T-helper 2 cell treated with Interferon-gamma antibody and Interleukin-4, amounts not matched to agents 100 ng/mL and 5 ng/mL, for 36 hours (primary cell): ENCODE data around the gene FGGY. TPM values are rescaled to one million over a fixed set of nuclear protein-coding genes. Genes with fewer than 3 reads are reported as not detected.
"Not testable (repeated sequence)": the region's sequence is repeated elsewhere in the genome, so short reads cannot be mapped to it uniquely, and the experiment has no call there.

ENCODE experiments used
- intact Hi-C: fragments of 100-400 bp; cut with micrococcal nuclease; formaldehyde crosslinking; loops from one replicate; pipeline ENCODE4 v1.15.1; 2023
- total RNA-seq: library from RNA; stranded (reverse); gene quantifications from 2 replicates; pipeline ENCODE4 v1.2.3, GENCODE V29; 2022

Gene FGGY
- total RNA-seq, 1 donor from 2014 or later = 10.7 TPM

DNA sequence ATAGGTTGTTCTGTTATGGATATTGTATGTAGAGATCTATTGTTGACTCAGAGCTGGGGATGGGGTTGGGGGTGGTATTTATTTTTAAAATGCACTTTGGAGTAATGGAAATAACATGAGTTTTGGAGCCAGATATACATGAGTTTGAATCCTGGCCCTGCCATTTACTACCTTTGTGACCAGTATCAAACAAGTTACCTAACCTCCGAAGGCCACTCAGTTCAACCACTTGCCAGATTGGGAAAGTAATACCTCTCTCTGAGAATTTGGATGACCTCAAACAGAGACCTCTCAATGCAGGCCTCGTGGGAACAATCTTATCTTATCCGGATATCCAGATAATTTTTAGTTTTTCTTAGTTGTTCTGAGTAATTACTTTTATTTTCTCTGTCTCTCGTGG is 181.0 kb downstream of the FGGY start:
- intact Hi-C loops = no loop called here

DNA sequence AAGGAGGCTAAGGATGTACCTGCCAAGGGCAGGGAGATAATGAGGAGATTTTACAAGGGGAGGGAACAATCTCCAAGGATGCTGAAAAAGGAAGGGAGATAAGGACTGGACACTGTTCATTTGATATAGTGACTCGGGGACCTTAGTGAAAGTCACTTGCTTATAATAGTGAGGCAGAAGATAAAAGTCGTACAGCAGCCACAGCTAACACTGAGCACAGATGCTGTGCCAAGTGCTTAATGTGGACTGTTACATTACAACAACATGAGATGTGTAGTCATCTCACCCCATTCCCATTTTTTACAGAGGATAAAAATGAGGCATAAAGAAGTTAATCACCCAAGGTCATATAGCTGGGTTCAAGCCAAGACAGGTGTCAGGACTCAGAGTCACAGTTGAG is 181.9 kb downstream of the FGGY start:
- intact Hi-C loops = no loop called here

DNA sequence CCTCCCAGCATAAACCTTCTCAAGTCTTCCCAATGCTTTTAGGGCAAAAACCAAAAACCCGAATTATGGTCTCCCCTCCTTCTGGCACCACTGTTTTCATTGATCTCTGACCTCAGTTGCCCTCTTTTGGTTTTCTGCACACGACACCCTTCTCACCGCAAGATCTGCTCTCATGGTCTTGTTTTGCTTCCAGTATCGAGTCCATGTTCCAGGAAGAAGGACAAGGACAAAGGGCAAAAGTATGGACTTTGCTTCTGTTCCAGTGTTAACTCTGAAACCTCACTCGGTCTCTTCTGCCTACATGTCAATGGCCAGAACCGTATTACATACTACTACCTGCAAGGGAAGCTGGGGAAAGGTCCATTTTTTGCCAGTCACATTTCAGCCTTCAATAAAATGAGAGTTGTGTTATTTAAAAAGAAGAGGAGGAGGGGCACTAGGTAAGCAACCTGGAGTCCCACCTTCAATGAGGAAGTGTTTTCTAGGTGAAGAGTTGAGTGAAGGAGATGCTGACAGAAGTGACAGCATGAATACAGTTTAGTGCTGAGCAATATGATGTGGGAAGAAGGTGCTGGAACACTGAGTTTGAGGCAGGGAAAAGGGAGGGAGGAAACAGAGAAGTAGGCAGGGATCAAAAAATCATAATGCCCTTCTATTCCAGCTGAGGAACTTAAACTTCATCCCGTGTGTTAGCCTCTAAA is 183.4 kb downstream of the FGGY start:
- intact Hi-C loops = no loop called here

DNA sequence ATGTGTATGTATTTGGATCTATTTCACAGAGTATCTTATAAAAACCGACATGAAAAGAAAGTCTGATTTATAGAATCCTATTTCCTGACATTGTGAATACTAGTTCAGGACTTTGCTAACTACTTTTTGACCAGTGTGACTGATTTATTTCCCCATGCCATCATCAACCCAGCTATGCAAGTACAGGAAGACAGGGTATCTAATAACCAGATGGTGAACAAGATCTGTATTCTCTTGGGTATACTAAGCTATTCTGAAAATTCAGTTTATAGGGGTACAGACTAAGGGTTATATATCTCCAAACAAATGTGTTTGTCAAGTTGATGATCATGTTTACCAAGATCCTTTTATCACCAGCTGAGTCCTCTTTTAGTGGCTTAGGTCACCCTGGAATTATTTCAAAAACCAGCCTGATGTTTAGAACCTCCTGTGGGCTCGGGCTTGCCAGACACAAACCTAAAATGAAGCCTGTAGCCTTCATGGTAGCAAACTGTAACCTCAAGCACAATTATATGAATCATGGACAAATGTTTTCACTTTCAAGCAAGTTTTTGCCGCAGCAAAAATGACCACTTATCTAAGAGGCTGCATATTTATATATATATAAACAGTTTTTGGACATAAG is 185.1 kb downstream of the FGGY start:
- intact Hi-C loops = no loop called here

DNA sequence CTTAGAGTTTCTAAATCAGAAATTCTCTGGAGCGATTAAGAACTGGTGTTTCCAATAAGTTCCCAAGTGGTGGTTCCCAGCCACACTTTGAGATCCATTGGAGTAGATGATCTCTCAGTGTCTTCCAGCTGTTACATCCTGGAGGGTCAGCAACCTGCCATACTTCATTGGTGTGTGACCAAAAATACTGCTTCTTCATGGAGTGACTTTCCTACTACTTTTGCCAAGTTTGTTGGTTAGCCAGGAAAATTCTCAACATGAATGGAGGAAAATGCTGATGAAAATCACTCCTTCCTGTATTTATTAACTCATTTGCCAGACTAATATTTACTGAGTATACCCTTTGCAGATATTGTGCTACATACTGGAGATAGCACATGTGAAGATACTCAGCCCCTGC is 186.1 kb downstream of the FGGY start:
- intact Hi-C loops = no loop called here

DNA sequence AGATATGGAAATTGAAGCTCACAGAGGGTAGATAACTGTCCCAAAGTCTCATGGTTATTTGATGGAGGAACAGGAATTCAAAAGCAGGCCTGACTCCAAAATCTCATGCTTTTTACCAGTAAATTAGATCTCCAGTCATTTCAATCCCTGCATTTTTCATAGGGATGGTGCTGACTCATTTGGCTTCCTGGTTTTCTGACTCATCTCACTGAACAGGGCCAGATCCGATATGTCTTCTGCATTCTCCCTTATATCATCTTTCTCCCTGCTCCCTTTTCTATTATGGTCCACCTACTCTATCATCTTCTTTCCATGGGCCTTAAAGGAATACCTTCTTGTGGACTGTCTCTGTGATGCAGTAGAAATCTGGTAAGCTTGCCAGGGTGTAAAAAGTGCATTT is 187.2 kb downstream of the FGGY start:
- intact Hi-C loops = no loop called here

DNA sequence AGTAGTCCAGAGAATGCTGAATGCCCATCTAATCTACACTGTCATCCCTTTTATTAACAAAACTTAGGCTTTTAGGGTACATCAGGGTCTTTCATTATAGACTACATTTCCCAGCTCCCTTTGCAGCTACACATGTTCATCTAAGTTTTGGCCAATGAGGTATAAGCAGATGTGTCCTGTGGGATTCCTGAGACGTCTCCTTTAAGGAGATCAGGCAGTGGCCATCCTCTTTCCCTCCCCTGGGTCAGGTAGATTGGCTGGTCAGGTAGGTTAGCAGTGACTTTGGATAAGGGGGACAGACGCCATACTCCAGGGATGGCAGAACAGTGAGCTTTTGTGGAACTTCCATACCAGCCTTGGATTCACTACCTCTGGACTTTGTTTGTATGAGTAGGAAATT is 188.3 kb downstream of the FGGY start:
- intact Hi-C loops = no loop called here

DNA sequence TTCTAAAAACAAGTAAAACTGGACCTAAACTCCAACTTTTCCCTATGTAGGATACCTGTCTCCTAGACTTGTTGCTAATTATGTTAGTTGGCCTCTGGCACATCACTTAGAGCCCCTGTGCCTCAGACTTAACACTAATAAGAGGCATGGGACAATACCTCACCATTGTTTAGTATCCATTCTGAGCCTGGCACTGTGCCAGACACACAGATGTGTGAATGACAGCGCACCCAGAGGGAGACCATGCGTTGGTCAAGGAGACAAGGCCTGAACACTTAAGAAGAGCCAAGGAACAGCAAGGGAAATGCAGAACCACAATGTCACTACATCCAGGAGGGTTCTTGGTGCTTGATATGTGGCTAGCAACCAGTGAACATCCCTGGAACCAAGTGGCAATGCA is 189.1 kb downstream of the FGGY start:
- intact Hi-C loops = no loop called here

DNA sequence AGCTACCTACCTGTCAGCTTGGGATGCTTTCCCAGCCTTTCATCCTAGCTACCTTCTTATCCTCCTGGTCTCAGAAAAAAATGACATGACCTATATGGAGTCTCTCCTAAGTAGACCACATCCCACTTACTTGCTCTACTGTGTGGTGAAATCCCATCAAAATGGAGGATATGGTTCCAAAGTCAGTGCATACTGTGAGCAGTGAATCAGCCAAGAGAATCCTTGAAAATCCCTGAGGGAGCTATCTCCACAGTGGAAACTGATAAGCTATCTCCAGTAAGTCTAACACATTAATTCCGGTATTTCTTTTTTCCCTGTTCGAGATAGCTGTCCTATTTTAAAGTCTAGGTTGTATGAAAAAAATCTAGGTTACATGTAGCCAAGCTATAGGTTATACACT is 189.7 kb downstream of the FGGY start:
- intact Hi-C loops = no loop called here

DNA sequence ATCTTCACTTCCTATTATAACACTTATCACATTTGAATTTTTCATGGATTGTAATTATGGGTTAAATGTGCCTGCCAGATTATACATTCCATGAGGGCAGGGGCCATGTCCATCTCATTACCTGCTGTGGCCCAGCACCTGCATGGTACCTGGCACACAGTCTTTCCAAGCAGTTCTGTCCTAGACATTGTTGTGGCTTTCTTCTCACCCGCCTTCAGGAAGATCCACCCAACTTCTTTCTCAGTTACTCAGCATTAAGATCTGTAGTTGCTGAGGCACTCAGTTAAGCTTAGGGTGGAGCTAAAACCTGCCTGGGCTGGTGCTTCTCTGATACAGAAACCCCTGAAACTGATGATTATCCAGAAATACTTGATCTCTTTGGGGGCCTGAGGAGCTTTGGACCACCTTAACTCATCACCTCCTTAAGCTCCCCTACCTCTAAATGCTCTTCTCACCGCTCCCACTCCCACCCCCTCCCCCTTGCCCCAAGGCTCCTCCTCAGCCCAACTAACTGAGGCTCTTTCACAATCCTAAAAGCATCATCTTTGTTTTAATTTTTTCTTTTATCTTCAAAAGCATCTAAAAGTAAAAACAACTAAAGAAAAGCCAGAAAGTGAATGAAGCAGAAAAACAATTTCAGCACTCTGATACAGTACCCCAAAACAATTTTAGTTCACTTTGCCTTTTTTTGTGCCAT is 190.6 kb downstream of the FGGY start:
- intact Hi-C loops = no loop called here

DNA sequence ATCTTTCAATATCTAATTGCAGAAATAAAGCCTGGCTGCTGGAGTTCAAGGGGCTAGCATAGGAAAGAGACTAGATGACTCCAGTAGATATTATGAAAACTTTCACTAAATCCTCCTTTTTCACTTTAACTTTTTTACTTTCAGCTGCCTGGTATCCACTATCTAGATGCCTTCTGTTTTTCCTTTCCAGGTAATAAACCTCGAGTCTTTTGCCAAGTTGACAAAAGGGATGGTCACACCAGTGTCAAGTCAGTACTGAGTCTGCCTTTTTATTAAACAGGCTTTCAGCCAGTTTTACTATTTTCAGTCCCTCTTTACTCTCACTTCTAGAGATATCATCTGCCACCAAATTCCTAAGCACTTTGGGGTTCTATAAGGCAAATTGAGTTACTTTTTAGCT is 195.6 kb downstream of the FGGY start:
- intact Hi-C loops = no loop called here

DNA sequence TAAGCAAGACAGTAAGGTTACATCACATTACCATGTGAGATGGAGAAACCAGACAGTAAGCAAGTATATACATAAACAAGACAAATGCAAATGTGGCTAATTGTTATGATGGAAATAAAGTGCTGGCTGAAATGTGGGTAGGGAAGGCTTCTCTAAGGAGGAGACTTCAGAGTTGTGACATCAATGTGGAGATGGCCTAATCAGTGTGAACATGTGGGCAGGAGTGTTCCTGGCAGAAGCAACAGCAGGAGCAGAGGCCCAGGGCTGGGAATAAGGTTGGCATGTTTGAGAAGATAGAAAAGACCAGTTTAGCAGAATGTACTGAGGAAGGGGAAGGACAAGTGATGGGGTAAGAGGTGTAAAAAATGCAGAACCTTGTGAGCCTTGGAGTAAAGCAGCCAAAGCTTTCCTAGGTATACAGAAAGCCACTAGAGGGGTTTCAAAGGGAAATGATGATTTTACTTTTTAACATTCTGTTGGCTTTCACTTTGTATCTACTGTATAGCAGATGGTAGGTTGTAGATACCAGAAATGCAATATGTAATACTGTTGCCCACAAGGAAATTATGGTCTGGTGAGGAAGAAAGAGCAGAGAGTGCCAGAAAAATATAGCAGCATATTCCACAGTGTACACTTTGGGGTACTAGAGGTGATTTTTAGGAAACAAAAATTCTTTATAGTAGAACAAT is 197.4 kb downstream of the FGGY start:
- intact Hi-C loops = no loop called here

DNA sequence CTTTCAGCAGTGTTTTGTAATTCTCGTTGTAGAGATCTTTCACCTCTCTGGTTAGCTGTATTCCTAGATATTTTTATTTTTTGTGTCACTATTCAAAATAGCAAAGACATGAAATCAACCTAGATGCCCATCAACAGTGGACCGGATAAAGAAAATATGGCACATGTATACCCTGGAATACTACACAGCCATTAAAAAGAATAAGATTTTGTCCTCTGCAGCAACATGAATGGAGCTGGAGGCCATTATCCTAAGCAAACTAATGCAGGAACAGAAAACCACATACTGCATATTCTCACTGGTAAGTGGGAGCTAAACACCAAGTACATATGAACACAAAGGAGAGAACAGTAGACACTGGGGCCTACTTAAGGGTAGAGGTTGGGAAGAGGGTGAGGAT is 199.3 kb downstream of the FGGY start:
- intact Hi-C loops = not testable (repeated sequence)

DNA sequence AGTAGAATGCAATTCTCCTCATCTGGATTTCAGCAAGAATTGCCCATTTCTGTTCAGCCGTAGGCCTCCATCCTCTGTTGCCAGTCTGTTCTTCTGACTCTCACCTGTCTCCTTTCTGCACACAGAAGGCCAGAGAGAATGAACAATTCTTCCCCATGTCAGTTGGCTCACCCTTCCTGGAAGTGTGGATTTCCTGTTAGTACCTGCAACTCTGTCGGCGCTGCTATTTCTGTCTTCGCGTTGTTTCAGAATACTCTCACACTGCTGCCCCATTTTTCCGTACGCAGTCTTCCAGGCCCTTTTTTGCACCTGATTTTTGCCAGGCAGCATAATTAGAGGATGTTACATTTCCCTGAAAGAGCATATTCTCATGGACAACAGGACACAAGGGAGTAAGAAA is 200.7 kb downstream of the FGGY start:
- intact Hi-C loops = no loop called here

DNA sequence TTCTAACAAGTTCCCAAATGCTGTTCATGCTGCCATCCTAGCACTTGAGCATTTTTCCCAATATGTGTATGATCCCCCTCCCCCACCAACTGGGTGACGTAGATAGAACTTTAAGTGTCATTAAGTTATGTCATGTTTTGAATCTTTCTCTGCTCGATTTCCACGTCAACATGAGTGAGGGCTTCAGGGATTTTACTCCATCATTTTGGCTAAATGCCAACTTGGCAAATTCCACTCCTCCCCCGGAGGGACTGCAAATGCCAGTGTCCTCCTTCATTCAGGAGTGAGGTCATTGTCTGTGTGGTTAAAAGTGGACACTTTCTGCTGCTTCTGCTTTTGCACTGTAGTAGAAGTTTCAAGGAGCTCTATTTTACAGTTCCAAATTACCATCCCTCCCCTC is 201.7 kb downstream of the FGGY start:
- intact Hi-C loops = no loop called here

DNA sequence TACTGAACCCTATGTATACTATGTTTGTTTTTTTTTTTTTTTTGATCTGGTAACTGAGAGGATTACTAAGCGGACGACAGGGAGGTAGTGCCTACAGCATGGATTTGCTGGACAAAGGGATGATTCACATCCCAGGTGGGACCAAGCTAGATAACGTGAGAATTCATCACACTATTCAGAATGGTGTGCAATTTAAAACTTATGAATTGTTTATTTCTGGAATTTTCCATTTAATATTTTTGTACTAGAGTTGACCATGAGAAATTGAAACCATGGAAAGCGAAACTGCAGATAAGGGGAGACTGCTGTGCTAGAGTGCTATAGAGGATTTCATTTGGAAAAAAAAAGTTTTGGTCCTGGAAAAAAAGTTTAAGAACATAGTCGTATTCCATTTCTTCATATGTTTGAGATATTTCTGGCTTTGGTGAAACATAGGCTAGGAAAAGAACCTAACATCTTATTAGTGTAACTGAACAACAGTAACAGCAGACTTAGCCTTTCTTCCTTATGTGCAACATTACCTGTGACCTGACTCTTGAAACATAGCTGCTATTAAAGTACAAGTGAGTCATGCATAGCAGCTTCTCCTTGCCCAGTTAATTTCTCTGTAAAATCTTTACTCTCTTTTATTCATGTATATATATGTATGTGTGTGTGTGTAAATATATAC is 202.5 kb downstream of the FGGY start:
- intact Hi-C loops = no loop called here

DNA sequence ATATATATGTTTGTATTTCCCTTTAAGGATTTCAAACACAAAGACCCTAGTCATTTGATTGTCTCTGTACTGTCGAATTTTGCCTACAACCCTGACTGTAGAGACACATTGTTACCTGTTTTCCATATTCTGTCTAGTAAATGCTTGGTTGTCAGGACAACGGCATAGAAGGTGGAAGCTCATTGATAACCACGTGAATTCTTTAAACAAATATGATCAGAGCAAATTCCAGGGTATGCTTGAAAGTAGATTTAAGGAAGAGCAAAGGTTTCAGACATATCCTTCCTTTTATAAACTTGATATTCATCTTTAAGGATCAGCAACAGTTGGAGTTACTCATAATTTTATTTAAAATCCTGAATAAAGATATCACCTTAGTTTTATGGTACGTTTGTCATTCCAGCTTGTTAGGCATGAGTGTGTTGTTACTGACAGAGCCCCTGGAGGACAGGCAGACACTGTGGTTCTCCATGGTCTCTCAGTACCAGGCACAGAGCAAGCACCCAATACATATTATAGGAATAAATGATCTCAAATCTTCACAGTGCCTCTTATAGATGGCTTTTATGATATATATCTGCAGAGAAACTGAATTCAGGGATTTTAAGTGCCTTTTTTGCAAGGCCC is 203.2 kb downstream of the FGGY start:
- intact Hi-C loops = no loop called here

DNA sequence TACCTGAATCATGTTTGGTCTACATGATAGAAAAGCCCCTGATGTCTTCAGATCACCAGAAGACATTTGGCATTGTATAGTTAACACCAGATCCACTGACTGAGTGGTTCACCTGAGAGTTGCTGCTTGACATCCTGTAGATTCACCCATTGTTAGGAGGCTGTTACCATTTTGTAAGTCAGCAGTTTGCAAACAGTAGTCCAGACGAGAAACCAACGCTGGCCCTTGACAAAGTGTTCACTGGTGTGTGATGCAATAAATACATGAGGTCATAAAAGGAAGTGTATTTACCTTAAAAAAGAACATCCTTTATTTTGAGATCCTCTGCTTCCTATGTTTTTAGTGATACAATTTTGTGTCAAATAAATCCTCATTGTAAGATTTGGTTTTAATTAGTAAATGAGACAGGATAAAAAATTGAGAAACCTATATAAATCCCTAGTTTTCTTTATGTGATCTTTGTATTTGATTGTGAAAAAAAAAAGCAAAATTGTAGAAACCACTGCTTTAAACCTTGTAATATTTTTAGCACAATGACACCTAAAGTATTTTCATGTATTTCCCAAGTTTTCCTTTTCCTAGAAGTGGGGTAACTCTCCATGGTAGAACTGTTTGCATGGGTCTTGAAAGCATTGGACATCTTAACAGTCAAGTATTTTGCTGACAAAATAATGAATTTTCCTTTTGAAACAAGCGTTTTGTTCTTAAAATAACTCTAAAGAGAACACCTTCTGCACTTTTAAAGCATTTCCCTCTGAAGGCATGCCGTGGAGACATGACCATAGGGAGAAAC is 204.3 kb downstream of the FGGY start:
- intact Hi-C loops = no loop called here

DNA sequence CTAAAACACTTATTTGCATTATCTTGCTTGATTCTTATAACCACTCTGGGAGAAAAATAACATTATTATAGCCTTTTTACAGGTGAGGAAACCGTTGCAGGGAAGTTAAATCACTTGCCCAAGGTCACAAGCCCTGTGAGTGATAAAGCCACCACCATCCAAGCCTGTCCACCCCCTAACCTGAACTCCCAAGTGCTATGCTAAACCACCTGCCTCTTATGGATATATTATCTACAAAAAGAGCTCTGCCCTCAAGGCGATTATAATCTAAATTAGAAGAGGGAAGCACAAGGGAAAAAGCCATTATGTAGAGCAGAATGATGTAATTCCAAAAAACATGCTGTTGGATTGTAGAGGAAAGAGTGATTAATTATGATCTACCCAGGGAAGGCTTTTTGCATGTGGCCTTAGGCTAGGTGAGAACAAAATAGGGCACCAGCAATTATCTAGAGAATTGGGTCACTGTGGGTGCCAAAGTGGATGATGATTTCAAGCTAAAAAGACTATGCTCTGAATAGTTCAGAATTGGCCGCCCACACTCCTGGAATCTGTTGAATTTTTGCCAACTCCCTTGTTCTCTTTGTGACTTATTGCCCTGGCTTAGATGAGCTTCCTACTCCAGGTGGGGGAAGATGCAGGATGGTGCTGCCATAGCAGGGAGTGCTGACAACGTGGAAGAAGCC is 205.3 kb downstream of the FGGY start:
- intact Hi-C loops = no loop called here

DNA sequence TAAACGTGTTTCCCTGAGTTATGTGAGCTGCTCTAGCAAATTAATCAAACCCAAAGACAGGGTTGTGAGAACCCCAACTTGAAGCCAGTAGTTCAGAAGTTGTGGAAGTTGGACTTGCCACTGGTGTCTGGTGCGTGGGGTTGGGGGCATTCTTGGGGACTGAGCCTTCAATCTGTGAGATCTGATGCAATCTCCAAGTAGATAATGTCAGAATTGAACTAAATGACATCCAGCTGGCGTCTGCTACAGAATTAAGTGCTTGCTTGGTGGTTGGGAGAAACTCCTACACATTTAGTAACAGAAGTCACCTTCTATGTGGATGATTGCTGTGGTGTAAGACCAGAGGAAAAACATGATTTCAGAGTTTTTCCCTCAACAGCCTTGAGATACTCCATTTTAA is 207.4 kb downstream of the FGGY start:
- intact Hi-C loops = no loop called here
